Smooth muscle cell (in vitro differentiated cells): ENCODE results near the gene CHPF. TPM values are rescaled to one million over a fixed set of nuclear protein-coding genes. Genes with fewer than 3 reads are reported as not detected.

ENCODE experiments used
- DNase-seq: peaks from one replicate; lab custom pipeline; 2025; ENCODE audit not compliant: unreplicated experiment; lab: John Stamatoyannopoulos, UW
- H2AFZ ChIP-seq: fragments of 200-600 bp; sonication (generic); 2 replicates; pipeline ENCODE4 v1.6.0; 2016; ENCODE audit warnings: antibody characterized with exemption, low read depth, mild to moderate bottlenecking
- H3F3A ChIP-seq: fragments of 200-600 bp; sonication (generic); 2 replicates; pipeline ENCODE4 v1.6.0; 2017; ENCODE audit warnings: antibody characterized with exemption, low read depth
- H3K27ac ChIP-seq: fragments of 200-600 bp; sonication (generic); 2 replicates; pipeline ENCODE4 v1.5.1; 2016; ENCODE audit warnings: low read depth, mild to moderate bottlenecking
- H3K27me3 ChIP-seq: fragments of 200-600 bp; sonication (generic); 2 replicates; pipeline ENCODE4 v1.6.1; 2016; ENCODE audit warnings: low read depth, mild to moderate bottlenecking
- H3K36me3 ChIP-seq: fragments of 200-600 bp; sonication (generic); 2 replicates; pipeline ENCODE4 v1.5.1; 2016; ENCODE audit warnings: low read depth
- H3K4me1 ChIP-seq: fragments of 200-600 bp; sonication (generic); 2 replicates; pipeline ENCODE4 v1.5.1; 2016; ENCODE audit warnings: low read depth
- H3K4me2 ChIP-seq: fragments of 200-600 bp; sonication (generic); 2 replicates; pipeline ENCODE4 v1.6.0; 2016; ENCODE audit warnings: mild to moderate bottlenecking
- H3K4me3 ChIP-seq: fragments of 200-600 bp; sonication (generic); 2 replicates; pipeline ENCODE4 v1.5.1; 2016; ENCODE audit warnings: mild to moderate bottlenecking
- H3K79me2 ChIP-seq: fragments of 200-600 bp; sonication (generic); 2 replicates; pipeline ENCODE4 v1.6.0; 2016; ENCODE audit warnings: low read depth, mild to moderate bottlenecking
- H3K9ac ChIP-seq: fragments of 200-600 bp; sonication (generic); 2 replicates; pipeline ENCODE4 v1.6.0; 2016; ENCODE audit warnings: low read depth
- H3K9me3 ChIP-seq: fragments of 200-600 bp; sonication (generic); replicated peaks from 2 replicates; pipeline ENCODE4 v1.5.1; 2016; ENCODE audit warnings: low read depth
- H4K20me1 ChIP-seq: fragments of 200-600 bp; sonication (generic); 2 replicates; pipeline ENCODE4 v1.6.0; 2016; ENCODE audit warnings: low read depth
- CTCF ChIP-seq: fragments of 200-600 bp; sonication (generic); IDR thresholded peaks from 2 replicates; pipeline ENCODE4 v1.5.1; 2017; ENCODE audit warnings: borderline replicate concordance, mild to moderate bottlenecking, antibody characterized with exemption; ENCODE audit not compliant: insufficient read depth, poor library complexity, severe bottlenecking
- WGBS: methylation state at CpG from one replicate; pipeline ENCODE4 v1.1.7; 2016; ENCODE audit warnings: low lambda C conversion rate; 5-methylcytosine and 5-hydroxymethylcytosine counted together
- polyA plus RNA-seq: library from polyadenylated mRNA; unstranded; fragments of >200 nt; fragmentation: Nextera tagmentation; extraction: Ambion mirVana; gene quantifications from 2 replicates; pipeline ENCODE4 v1.2.1, GENCODE V29; 2016
- total RNA-seq: library from RNA; depleted of rRNA; stranded (reverse); fragments of >200 nt; gene quantifications from 2 replicates; pipeline ENCODE4 v1.2.3, GENCODE V29; 2014

CHPF gene
- total and polyA plus RNA-seq, 2 experiments from 2014 or later: 141 to 344 TPM

- peak overlapping the region; percentile 41 for H3K4me3 ChIP-seq
- DNase-seq: peak; percentile 64
- H3K9me3 ChIP-seq: no peaks in the 10 kb centered on the region
- H3K9ac ChIP-seq: no peak overlapping the region
- H3K79me2 ChIP-seq: no peaks in the 10 kb centered on the region
- H2AFZ ChIP-seq: no peak overlapping the region
- H3K36me3 ChIP-seq: no peaks in the 10 kb centered on the region
- WGBS: 20% methylated on average over 20 of the region's 21 CpGs
- H3K27me3 ChIP-seq: no peaks in the 10 kb centered on the region
- TF ChIP-seq CTCF: peak; percentile 97
- H3K27ac ChIP-seq: no peak overlapping the region
- no peaks in the 10 kb centered on the region for H4K20me1 ChIP-seq
- H3K4me2 ChIP-seq: peak overlapping the region; percentile 81
- H3F3A ChIP-seq: no peaks in the 10 kb centered on the region
- H3K4me1 ChIP-seq: peaks cover 22% of the 10 kb centered on the region
Measured at GRCh38 chr2:219530048-219530963, 13.3 kb downstream of the CHPF start.

- WGBS: 90% methylated on average over 5 of the region's 5 CpGs
- H3K9ac ChIP-seq: no peak overlapping the region
- no peaks in the 10 kb centered on the region for H3K79me2 ChIP-seq
- no peak overlapping the region for H3K4me2 ChIP-seq
- no peaks in the 10 kb centered on the region for H3F3A ChIP-seq
- H3K4me3 ChIP-seq: no peak overlapping the region
- H4K20me1 ChIP-seq: no peaks in the 10 kb centered on the region
- peaks cover 33% of the 10 kb centered on the region for H3K4me1 ChIP-seq
- DNase-seq: no peak
- H3K36me3 ChIP-seq: no peaks in the 10 kb centered on the region
- no peaks in the 10 kb centered on the region for H3K9me3 ChIP-seq
- TF ChIP-seq CTCF: no peak
- no peak overlapping the region for H2AFZ ChIP-seq
- no peaks in the 10 kb centered on the region for H3K27me3 ChIP-seq
- no peak overlapping the region for H3K27ac ChIP-seq
Measured at GRCh38 chr2:219527472-219527871, 16.1 kb downstream of the CHPF start.

GRCh38 chr2:219527076-219527394 lies 16.6 kb downstream of the CHPF start:
- Histone ChIP-seq H3K79me2 (no peaks in the 10 kb centered on the region), H2AFZ (no peak overlapping the region), H3K4me1 (peaks cover 36% of the 10 kb centered on the region), H4K20me1 (no peaks in the 10 kb centered on the region), H3K9ac (no peak overlapping the region), H3F3A (no peaks in the 10 kb centered on the region), H3K9me3 (no peaks in the 10 kb centered on the region), H3K36me3 (no peaks in the 10 kb centered on the region), H3K27ac (no peak overlapping the region), H3K27me3 (no peaks in the 10 kb centered on the region), H3K4me3 (no peak overlapping the region), H3K4me2 (peak overlapping the region; percentile 54)
- DNase-seq: no peak
- TF ChIP-seq CTCF: no peak
- WGBS: 51% methylated on average over 6 of the region's 6 CpGs
